PC-3 (cell line): Measurements from ENCODE around the gene ABLIM2.

Experiments used
- EZH2 ChIP-seq: fragments of 300-600 bp; sonication (generic); IDR thresholded peaks from one replicate; pipeline ENCODE4 v1.6.1; 2017; ENCODE audit warnings: antibody characterized with exemption, mild to moderate bottlenecking, low read length; ENCODE audit not compliant: unreplicated experiment
- TF ChIP-seq, protein P1 (sequence below): fragments of 300-600 bp; sonication (generic); conservative IDR thresholded peaks from 2 replicates; pipeline ENCODE4 v1.5.1; 2017; ENCODE audit warnings: antibody characterized with exemption, low read depth, mild to moderate bottlenecking, low read length

- TF ChIP-seq, protein P1, sequence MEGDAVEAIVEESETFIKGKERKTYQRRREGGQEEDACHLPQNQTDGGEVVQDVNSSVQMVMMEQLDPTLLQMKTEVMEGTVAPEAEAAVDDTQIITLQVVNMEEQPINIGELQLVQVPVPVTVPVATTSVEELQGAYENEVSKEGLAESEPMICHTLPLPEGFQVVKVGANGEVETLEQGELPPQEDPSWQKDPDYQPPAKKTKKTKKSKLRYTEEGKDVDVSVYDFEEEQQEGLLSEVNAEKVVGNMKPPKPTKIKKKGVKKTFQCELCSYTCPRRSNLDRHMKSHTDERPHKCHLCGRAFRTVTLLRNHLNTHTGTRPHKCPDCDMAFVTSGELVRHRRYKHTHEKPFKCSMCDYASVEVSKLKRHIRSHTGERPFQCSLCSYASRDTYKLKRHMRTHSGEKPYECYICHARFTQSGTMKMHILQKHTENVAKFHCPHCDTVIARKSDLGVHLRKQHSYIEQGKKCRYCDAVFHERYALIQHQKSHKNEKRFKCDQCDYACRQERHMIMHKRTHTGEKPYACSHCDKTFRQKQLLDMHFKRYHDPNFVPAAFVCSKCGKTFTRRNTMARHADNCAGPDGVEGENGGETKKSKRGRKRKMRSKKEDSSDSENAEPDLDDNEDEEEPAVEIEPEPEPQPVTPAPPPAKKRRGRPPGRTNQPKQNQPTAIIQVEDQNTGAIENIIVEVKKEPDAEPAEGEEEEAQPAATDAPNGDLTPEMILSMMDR = no peak
- no peak for TF ChIP-seq EZH2
Observed at GRCh38 chr4:7918981-7919380, 239.6 kb downstream of the ABLIM2 start.
